H9 (cell line): ENCODE results near the gene PLXNA2. TPM values are rescaled to one million over a fixed set of nuclear protein-coding genes. Genes with fewer than 3 reads are reported as not detected.

Experiments
- DNase-seq: peaks from one replicate; pipeline ENCODE4 v3.0.0-alpha.2; 2017
- H2AFZ ChIP-seq: one replicate; pipeline ENCODE4 v1.6.1; 2013; ENCODE audit warnings: mild to moderate bottlenecking, low read length, control low read depth, moderate library complexity
- H2AK5ac ChIP-seq: 2 replicates; pipeline ENCODE4 v1.6.1; 2013; ENCODE audit warnings: low read length, control low read depth, mixed read lengths; ENCODE audit not compliant: insufficient read length
- H2BK120ac ChIP-seq: one replicate; pipeline ENCODE4 v1.6.1; 2013; ENCODE audit warnings: low read depth, mild to moderate bottlenecking, low read length, control low read depth, inconsistent platforms; ENCODE audit not compliant: poor library complexity, severe bottlenecking
- H2BK12ac ChIP-seq: 2 replicates; pipeline ENCODE4 v1.6.1; 2013; ENCODE audit warnings: low read length, control low read depth, mixed read lengths, low read depth; ENCODE audit not compliant: insufficient read length
- H2BK15ac ChIP-seq: 2 replicates; pipeline ENCODE4 v1.6.1; 2013; ENCODE audit warnings: low read depth, low read length, control low read depth
- H2BK20ac ChIP-seq: one replicate; pipeline ENCODE4 v1.6.1; 2013; ENCODE audit warnings: low read depth, mild to moderate bottlenecking, low read length, control low read depth, inconsistent platforms; ENCODE audit not compliant: poor library complexity, severe bottlenecking
- H2BK5ac ChIP-seq: 2 replicates; pipeline ENCODE4 v1.6.1; 2013; ENCODE audit warnings: low read length, control low read depth, mixed read lengths; ENCODE audit not compliant: insufficient read length
- H3K14ac ChIP-seq: 2 replicates; pipeline ENCODE4 v1.6.1; 2013; ENCODE audit warnings: low read length, control low read depth; ENCODE audit not compliant: insufficient read depth
- H3K18ac ChIP-seq: 2 replicates; pipeline ENCODE4 v1.6.1; 2013; ENCODE audit warnings: low read depth, mild to moderate bottlenecking, mixed read lengths, low read length, control low read depth; ENCODE audit not compliant: insufficient read length
- H3K23ac ChIP-seq: 2 replicates; pipeline ENCODE4 v1.6.1; 2013; ENCODE audit warnings: low read length, control low read depth, mixed read lengths, low read depth; ENCODE audit not compliant: insufficient read length
- H3K23me2 ChIP-seq: 2 replicates; pipeline ENCODE4 v1.6.1; 2013; ENCODE audit warnings: low read depth, mild to moderate bottlenecking, mixed read lengths, low read length, control low read depth; ENCODE audit not compliant: insufficient read length, poor library complexity, severe bottlenecking
- H3K27ac ChIP-seq: 2 replicates; pipeline ENCODE4 v1.5.1; 2013; ENCODE audit warnings: low read length, control low read depth, mixed read lengths, low read depth; ENCODE audit not compliant: insufficient read length
- H3K27me3 ChIP-seq: 2 replicates; pipeline ENCODE4 v1.6.1; 2013; ENCODE audit warnings: low read length, control low read depth, inconsistent platforms; ENCODE audit not compliant: insufficient read depth
- H3K4ac ChIP-seq: 2 replicates; pipeline ENCODE4 v1.6.1; 2013; ENCODE audit warnings: low read depth, mild to moderate bottlenecking, control low read depth, inconsistent platforms, low read length, moderate library complexity
- H3K4me1 ChIP-seq: 2 replicates; pipeline ENCODE4 v1.6.1; 2013; ENCODE audit warnings: low read length, control low read depth, inconsistent platforms; ENCODE audit not compliant: insufficient read depth
- H3K4me2 ChIP-seq: 2 replicates; pipeline ENCODE4 v1.6.1; 2013; ENCODE audit warnings: low read length, control low read depth, mixed read lengths; ENCODE audit not compliant: insufficient read length, insufficient read depth
- H3K56ac ChIP-seq: 2 replicates; pipeline ENCODE4 v1.6.1; 2013; ENCODE audit warnings: low read depth, mild to moderate bottlenecking, mixed read lengths, low read length, control low read depth; ENCODE audit not compliant: insufficient read length
- H3K79me1 ChIP-seq: 2 replicates; pipeline ENCODE4 v1.6.1; 2013; ENCODE audit warnings: low read depth, mild to moderate bottlenecking, moderate library complexity, low read length, control low read depth, inconsistent platforms; ENCODE audit not compliant: insufficient read depth, poor library complexity, severe bottlenecking
- H3K79me2 ChIP-seq: 2 replicates; pipeline ENCODE4 v1.6.1; 2013; ENCODE audit warnings: low read length, control low read depth, inconsistent platforms; ENCODE audit not compliant: insufficient read depth
- H3K9ac ChIP-seq: 2 replicates; pipeline ENCODE4 v1.6.1; 2013; ENCODE audit warnings: low read length, control low read depth, mixed read lengths; ENCODE audit not compliant: insufficient read length; ENCODE audit errors: extremely low read depth
- H3K9me3 ChIP-seq: one replicate; pipeline ENCODE4 v1.6.1; 2013; ENCODE audit warnings: low read depth, low read length, inconsistent platforms; ENCODE audit not compliant: control insufficient read depth
- H3T11ph ChIP-seq: one replicate; pipeline ENCODE4 v1.6.1; 2013; ENCODE audit warnings: mild to moderate bottlenecking, low read length, control low read depth, inconsistent platforms
- H4K20me1 ChIP-seq: one replicate; pipeline ENCODE4 v1.6.1; 2013; ENCODE audit not compliant: control insufficient read depth, insufficient read length, insufficient read depth
- H4K5ac ChIP-seq: 2 replicates; pipeline ENCODE4 v1.6.1; 2013; ENCODE audit warnings: low read depth, mild to moderate bottlenecking, mixed read lengths, low read length, control low read depth; ENCODE audit not compliant: insufficient read length
- H4K8ac ChIP-seq: replicated peaks from 2 replicates; pipeline ENCODE4 v1.6.1; 2013; ENCODE audit warnings: low read length, control low read depth, mixed read lengths, low read depth; ENCODE audit not compliant: insufficient read length
- H4K91ac ChIP-seq: 2 replicates; pipeline ENCODE4 v1.6.1; 2013; ENCODE audit warnings: low read depth, mild to moderate bottlenecking, moderate library complexity, mixed read lengths, low read length, control low read depth; ENCODE audit not compliant: insufficient read length
- H3K27ac Mint-ChIP-seq, 3 experiments: 2 replicates in 2 of 3; 3 replicates in 1 of 3; pipeline ENCODE4 v1.8.0; 2020 to 2021; ENCODE audit warnings: mixed read lengths in 3 of 3, mild to moderate bottlenecking in 1 of 3, moderate library complexity in 1 of 3
- H3K27me3 Mint-ChIP-seq: 2 replicates; pipeline ENCODE4 v1.8.0; 2021; ENCODE audit warnings: low read depth, mild to moderate bottlenecking, moderate library complexity, mixed read lengths
- H3K36me3 Mint-ChIP-seq, 3 experiments: 2 replicates in 2 of 3; 3 replicates in 1 of 3; pipeline ENCODE4 v1.8.0; 2020 to 2021; ENCODE audit warnings: low read depth in 3 of 3, mixed read lengths in 3 of 3; ENCODE audit not compliant: insufficient read depth in 1 of 3
- H3K4me1 Mint-ChIP-seq, 2 experiments: 2 replicates each; pipeline ENCODE4 v1.8.0; 2020; ENCODE audit warnings: mixed read lengths in 2 of 2
- H3K4me3 Mint-ChIP-seq, 2 experiments: 2 replicates in 1 of 2; 3 replicates in 1 of 2; pipeline ENCODE4 v1.8.0; 2020 to 2021; ENCODE audit warnings: mild to moderate bottlenecking in 2 of 2, mixed read lengths in 2 of 2, moderate library complexity in 1 of 2
- H3K9me3 Mint-ChIP-seq, 2 experiments: 2 replicates in 1 of 2; 3 replicates in 1 of 2; pipeline ENCODE4 v1.8.0; 2020; ENCODE audit warnings: mild to moderate bottlenecking in 2 of 2, mixed read lengths in 2 of 2, moderate library complexity in 1 of 2
- WGBS: extraction: QIAGEN DNeasy Blood & Tissue Kit; methylation state at CpG from one replicate; pipeline ENCODE4 v1.1.7; 2013; ENCODE audit warnings: missing lambda C conversion rate, low lambda C conversion rate, mixed read lengths; ENCODE audit not compliant: insufficient read length; ENCODE audit errors: extremely low coverage; 5-methylcytosine and 5-hydroxymethylcytosine counted together
- total RNA-seq: library from RNA; stranded (reverse); gene quantifications from 2 replicates; pipeline ENCODE4 v1.2.1, GENCODE V29; 2021
- TF ChIP-seq, protein P1 (sequence below): fragments of 200-600 bp; sonication (generic); conservative IDR thresholded peaks from 3 replicates; pipeline ENCODE4 v1.8.0; 2021; ENCODE audit warnings: antibody characterized with exemption, mild to moderate bottlenecking

The PLXNA2 gene
- total RNA-seq, 1 experiment from 2014 or later, result 0.57 TPM

DNA sequence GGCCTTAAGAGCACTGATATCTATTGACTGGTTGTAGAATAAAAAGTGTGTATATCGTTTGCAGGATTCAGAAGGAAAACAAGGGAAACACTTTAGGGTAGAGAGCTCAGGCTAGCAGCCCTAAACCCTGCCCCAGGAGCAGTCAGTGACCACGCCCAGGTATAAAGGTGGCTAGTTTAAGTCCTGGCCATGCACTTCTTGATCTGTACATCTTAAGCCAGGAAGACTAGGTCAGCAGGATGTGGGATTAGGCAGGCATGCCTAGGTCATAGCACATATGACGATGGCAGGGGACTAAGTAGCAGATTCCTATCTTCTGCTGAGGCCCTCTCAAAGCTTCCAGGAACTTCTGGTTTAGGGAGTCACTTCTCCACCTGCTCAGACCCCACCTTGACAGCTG is 175.3 kb downstream of the PLXNA2 start:
- no peaks in the 10 kb centered on the region for H3K9me3 ChIP-seq
- no peak for DNase-seq
- Mint-ChIP-seq H3K27me3 (peaks cover 1% of the 10 kb centered on the region), H3K36me3 (no peaks in the 10 kb centered on the region), H3K9me3 (no peaks in the 10 kb centered on the region), H3K4me1 (peaks cover 2 to 3% of the 10 kb centered on the region in 2 experiments; a peak in 1 of 4 replicates), H3K27ac (no peak overlapping the region), H3K4me3 (no peak overlapping the region)
- no peak overlapping the region for H2BK120ac ChIP-seq
- no peaks in the 10 kb centered on the region for H3K79me2 ChIP-seq
- H3K4ac ChIP-seq, result no peak overlapping the region
- H4K20me1 ChIP-seq, result no peaks in the 10 kb centered on the region
- H4K91ac ChIP-seq, result no peak overlapping the region
- H3K18ac ChIP-seq, result no peak overlapping the region
- H3K27ac ChIP-seq, result no peak overlapping the region
- TF ChIP-seq, protein P1, sequence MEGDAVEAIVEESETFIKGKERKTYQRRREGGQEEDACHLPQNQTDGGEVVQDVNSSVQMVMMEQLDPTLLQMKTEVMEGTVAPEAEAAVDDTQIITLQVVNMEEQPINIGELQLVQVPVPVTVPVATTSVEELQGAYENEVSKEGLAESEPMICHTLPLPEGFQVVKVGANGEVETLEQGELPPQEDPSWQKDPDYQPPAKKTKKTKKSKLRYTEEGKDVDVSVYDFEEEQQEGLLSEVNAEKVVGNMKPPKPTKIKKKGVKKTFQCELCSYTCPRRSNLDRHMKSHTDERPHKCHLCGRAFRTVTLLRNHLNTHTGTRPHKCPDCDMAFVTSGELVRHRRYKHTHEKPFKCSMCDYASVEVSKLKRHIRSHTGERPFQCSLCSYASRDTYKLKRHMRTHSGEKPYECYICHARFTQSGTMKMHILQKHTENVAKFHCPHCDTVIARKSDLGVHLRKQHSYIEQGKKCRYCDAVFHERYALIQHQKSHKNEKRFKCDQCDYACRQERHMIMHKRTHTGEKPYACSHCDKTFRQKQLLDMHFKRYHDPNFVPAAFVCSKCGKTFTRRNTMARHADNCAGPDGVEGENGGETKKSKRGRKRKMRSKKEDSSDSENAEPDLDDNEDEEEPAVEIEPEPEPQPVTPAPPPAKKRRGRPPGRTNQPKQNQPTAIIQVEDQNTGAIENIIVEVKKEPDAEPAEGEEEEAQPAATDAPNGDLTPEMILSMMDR, result no peak
- no CpG with 5 or more reads among the region's 3 CpGs for WGBS
- H2BK15ac ChIP-seq, result no peak overlapping the region
- H4K5ac ChIP-seq, result no peak overlapping the region
- H3K27me3 ChIP-seq, result no peaks in the 10 kb centered on the region
- H3K56ac ChIP-seq, result no peak overlapping the region
- H3K9ac ChIP-seq, result no peak overlapping the region
- no peak overlapping the region for H3K23ac ChIP-seq
- H4K8ac ChIP-seq, result no peak overlapping the region
- H3T11ph ChIP-seq, result no peak overlapping the region
- no peak overlapping the region for H2AK5ac ChIP-seq
- H3K79me1 ChIP-seq, result no peaks in the 10 kb centered on the region
- no peaks in the 10 kb centered on the region for H3K4me1 ChIP-seq
- no peak overlapping the region for H2AFZ ChIP-seq
- no peak overlapping the region for H2BK20ac ChIP-seq
- H3K14ac ChIP-seq, result no peak overlapping the region
- no peak overlapping the region for H3K4me2 ChIP-seq
- no peaks in the 10 kb centered on the region for H3K23me2 ChIP-seq
- H2BK12ac ChIP-seq, result no peak overlapping the region
- no peak overlapping the region for H2BK5ac ChIP-seq
